Measurements from ENCODE around the gene CXCL3. TPM values are rescaled to one million over a fixed set of nuclear protein-coding genes. Genes with fewer than 3 reads are reported as not detected.

Gene CXCL3
- total RNA-seq, 6 experiments from 2014 or later, result 0.25 to 2.0 (median 0.62) TPM; not detected in 2

DNA sequence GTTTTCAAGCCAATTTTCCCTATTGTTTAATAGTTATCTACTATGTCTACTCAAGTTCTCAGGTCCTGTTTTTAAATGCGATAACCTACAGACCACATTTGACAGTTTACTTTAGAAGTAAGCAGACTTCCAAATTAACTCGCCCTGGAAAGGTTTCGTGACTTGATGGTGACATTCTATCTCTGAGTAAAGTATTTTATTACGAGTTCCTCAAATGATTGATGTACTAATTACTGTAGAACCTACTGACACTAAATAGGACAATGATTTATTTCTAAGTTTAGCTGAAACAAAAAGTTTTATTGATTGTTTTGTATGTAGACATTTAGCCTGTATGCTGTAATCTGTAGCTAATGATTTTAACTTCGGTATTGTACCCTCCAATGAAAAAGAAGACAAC lies 48.6 kb downstream of the CXCL3 start:
- no peaks in the 10 kb centered on the region for H3K36me3 ChIP-seq
- no peak overlapping the region for H3K27ac ChIP-seq
- H3K9me3 ChIP-seq, result no peaks in the 10 kb centered on the region
- no peak for DNase-seq
- peaks cover 0 to 4% of the 10 kb centered on the region in 2 donors for H3K27me3 ChIP-seq
- 74% methylated on average over 5 of the region's 5 CpGs for WGBS (ENCODE audit: insufficient coverage, low coverage, low lambda C conversion rate, missing lambda C conversion rate)
- no peak for TF ChIP-seq POLR2A (IDR thresholded peaks at IDR 0.05)
- TF ChIP-seq, protein P1, sequence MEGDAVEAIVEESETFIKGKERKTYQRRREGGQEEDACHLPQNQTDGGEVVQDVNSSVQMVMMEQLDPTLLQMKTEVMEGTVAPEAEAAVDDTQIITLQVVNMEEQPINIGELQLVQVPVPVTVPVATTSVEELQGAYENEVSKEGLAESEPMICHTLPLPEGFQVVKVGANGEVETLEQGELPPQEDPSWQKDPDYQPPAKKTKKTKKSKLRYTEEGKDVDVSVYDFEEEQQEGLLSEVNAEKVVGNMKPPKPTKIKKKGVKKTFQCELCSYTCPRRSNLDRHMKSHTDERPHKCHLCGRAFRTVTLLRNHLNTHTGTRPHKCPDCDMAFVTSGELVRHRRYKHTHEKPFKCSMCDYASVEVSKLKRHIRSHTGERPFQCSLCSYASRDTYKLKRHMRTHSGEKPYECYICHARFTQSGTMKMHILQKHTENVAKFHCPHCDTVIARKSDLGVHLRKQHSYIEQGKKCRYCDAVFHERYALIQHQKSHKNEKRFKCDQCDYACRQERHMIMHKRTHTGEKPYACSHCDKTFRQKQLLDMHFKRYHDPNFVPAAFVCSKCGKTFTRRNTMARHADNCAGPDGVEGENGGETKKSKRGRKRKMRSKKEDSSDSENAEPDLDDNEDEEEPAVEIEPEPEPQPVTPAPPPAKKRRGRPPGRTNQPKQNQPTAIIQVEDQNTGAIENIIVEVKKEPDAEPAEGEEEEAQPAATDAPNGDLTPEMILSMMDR (IDR thresholded peaks at IDR 0.05), result no peak
- no peaks in the 10 kb centered on the region for H3K4me1 ChIP-seq
- intact Hi-C loops (cut with DNase I), result no loop called here
- H3K4me3 ChIP-seq, result no peak overlapping the region
- no peak for ATAC-seq

DNA sequence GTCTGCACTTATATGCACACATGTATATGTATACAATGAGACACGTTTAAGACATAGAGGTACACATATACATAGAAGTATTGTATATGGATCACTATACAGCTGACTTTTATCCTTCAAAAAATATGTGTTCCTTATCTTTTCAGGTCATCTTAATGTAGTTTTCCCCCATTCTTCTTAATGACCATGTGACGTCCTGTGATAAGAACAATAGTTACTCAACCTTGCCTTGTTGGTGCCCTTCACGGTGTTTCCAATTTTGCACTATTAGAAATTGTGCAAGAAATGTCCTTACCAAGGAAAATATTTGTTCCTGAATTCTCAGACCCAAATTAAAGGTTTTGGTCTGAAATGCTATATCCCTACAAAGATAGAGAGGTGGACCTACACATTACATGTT lies 49.5 kb downstream of the CXCL3 start:
- DNase-seq (no peak), ATAC-seq (no peak)
- intact Hi-C loops (cut with DNase I), result no loop called here
- Histone ChIP-seq H3K36me3 (no peaks in the 10 kb centered on the region), H3K4me1 (no peaks in the 10 kb centered on the region), H3K9me3 (no peaks in the 10 kb centered on the region), H3K27ac (no peak overlapping the region), H3K27me3 (peaks cover 0 to 5% of the 10 kb centered on the region in 2 donors), H3K4me3 (no peak overlapping the region)
- no peak for TF ChIP-seq POLR2A (IDR thresholded peaks at IDR 0.05)
- TF ChIP-seq, protein P1 (IDR thresholded peaks at IDR 0.05), result no peak
- WGBS (ENCODE audit: insufficient coverage, low coverage, low lambda C conversion rate, missing lambda C conversion rate), result 35% methylated on average over 3 of the region's 3 CpGs

DNA sequence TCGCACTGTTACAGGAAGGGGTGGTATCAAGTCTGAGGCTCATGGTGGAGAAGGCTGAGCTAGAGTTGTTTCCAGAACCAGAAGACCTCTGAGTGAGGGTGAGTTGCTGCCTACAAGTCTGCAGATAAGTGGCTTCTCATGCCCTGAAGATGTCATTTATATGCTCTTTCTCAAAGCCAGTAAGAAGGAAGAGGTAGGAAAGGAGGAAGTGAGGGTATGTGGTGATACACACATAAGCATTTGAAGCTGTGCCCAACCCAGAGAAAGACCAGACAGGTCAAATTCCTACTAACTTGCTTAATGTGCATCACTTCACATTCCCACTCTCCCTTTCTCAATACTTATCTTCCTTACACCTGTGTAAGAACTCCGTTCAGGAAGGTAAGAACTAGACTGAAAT lies 50.4 kb downstream of the CXCL3 start, which contains the start of gene PPBP:
Gene PPBP, minus strand, starts transcription at position 130 of the 400 bp plus-strand sequence. Its CDS starts 87 bp downstream, at position 43.
- no peak for TF ChIP-seq POLR2A (IDR thresholded peaks at IDR 0.05)
- TF ChIP-seq, protein P1 (IDR thresholded peaks at IDR 0.05), result no peak
- H3K4me3 ChIP-seq, result no peak within 1 kb of the TSS
- H3K9me3 ChIP-seq, result no peaks in the 10 kb centered on the region
- intact Hi-C loops (cut with DNase I), result no loop called here
- H3K27me3 ChIP-seq, result peaks cover 0 to 7% of the 10 kb centered on the region in 2 donors
- no peak for ATAC-seq
- no peaks in the 10 kb centered on the region for H3K4me1 ChIP-seq
- no peak within 1 kb of the TSS for H3K27ac ChIP-seq
- no peaks in the 10 kb centered on the region for H3K36me3 ChIP-seq
- no peak for DNase-seq
- 85% methylated on average over 2 of the region's 2 CpGs for WGBS (ENCODE audit: insufficient coverage, low coverage, low lambda C conversion rate, missing lambda C conversion rate)

Small RNA genes lying within 50 kb of the gene (small RNA-seq; reads per million reads assigned to genes)
- gene RN7SL218P, result 0 reads per million in 2 experiments

Other genes with a start within 250 kb of the CXCL3 start
- gene CXCL6, start 202.0 kb downstream of the CXCL3 start, total RNA-seq, result 10 to 100 TPM in 2 of 6 experiments, 1 to 10 TPM in 3, under 1 TPM in 1; 0.68 to 22.7 (median 5.4) TPM
- not detected for gene PF4V1, start 185.4 kb downstream of the CXCL3 start, total RNA-seq
- gene CXCL1, start 169.3 kb downstream of the CXCL3 start, total RNA-seq, result 10 to 100 TPM in 2 of 6 experiments, 1 to 10 TPM in 2, under 1 TPM in 2; 0.42 to 33.1 (median 4.3) TPM
- 1 to 10 TPM in 3 of 6 experiments, under 1 TPM in 1, not detected in 2; 0.74 to 2.2 (median 1.5) TPM for gene PF4, start 56.7 kb downstream of the CXCL3 start, total RNA-seq
- gene PPBP, start 50.5 kb downstream of the CXCL3 start, total RNA-seq, result 1 to 10 TPM in 3 of 6 experiments, under 1 TPM in 2, not detected in 1; 0.42 to 8.5 (median 1.2) TPM
- gene CXCL5, start 40.0 kb downstream of the CXCL3 start, total RNA-seq, result under 1 TPM in 3 of 6 experiments, not detected in 3; 0.10 to 1.00 (median 0.19) TPM
- 100 to 1,000 TPM in 5 of 6 experiments, 10 to 100 TPM in 1; 34.8 to 333 (median 143) TPM for gene CXCL2, start 60.5 kb upstream of the CXCL3 start, total RNA-seq
- gene MTHFD2L, start 119.4 kb upstream of the CXCL3 start, total RNA-seq, result 10 to 100 TPM; 18.8 to 45.5 (median 26.5) TPM